GM12874 (cell line): ENCODE measurements around the gene CYB561.

Experiments
- TF ChIP-seq, protein P1 (sequence below): IDR thresholded peaks from 2 replicates; pipeline ENCODE4 v1.5.1; 2011; ENCODE audit warnings: low read depth, mild to moderate bottlenecking, control low read depth, low read length, moderate library complexity; ENCODE audit not compliant: insufficient read depth

Gene CYB561

DNA sequence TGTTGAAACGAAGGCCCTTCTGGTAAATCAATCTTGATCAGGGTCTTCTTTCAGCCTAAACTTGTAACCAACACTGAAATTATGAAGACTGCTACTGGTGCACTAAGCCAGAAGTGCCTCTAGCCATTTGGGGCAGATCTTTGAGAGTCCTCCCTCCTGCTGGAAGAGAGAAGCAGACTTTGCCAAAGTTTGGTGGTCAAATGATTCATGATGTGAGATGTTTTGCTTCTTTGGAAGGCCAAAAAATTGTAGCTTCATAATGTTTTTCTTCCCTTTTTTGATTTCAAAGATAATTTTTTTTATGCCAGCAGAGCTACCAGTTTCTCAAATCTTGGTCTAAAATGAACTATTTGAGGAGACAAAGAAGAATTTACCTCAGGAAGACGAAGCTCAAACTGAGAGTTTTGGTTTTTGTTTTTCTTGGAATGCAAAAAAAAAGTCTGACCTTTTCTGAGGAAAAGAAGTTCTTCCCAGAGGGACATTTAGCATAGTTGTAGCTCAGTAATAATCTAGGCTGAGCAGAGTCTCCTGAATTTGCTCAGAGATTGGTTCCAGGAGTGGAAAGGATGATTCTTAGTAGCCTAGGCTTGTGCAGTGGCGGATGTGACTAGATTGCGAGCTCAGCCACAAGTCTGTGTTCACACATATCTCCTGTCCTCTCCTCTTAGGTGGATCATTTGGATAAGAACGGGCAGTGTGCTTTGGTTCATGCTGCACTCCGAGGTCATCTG lies 50.9 kb downstream of the CYB561 start:
- TF ChIP-seq, protein P1, sequence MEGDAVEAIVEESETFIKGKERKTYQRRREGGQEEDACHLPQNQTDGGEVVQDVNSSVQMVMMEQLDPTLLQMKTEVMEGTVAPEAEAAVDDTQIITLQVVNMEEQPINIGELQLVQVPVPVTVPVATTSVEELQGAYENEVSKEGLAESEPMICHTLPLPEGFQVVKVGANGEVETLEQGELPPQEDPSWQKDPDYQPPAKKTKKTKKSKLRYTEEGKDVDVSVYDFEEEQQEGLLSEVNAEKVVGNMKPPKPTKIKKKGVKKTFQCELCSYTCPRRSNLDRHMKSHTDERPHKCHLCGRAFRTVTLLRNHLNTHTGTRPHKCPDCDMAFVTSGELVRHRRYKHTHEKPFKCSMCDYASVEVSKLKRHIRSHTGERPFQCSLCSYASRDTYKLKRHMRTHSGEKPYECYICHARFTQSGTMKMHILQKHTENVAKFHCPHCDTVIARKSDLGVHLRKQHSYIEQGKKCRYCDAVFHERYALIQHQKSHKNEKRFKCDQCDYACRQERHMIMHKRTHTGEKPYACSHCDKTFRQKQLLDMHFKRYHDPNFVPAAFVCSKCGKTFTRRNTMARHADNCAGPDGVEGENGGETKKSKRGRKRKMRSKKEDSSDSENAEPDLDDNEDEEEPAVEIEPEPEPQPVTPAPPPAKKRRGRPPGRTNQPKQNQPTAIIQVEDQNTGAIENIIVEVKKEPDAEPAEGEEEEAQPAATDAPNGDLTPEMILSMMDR, result no peak

DNA sequence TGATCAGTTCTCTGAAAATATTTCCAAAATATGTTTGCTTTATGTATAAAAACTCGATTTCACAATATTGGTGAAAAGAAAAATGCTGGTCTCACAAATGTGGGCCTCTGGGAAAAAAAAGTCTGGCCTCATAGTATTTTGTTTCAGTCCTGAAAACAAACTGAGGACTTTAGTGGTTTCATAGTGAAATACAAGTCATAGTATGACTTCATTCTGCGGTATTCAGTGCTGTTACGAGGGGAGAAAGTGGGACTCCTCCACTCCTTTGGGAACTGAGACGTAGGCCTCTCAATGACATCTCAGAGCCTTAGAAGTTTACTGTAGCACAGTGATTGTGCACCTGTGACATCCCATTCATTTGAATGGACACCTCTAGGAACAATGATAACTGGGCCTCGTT lies 56.0 kb downstream of the CYB561 start:
- TF ChIP-seq, protein P1, result no peak

- TF ChIP-seq, protein P1, result no peak
Observed at GRCh38 chr17:63387656-63388340, 58.3 kb downstream of the CYB561 start.

DNA sequence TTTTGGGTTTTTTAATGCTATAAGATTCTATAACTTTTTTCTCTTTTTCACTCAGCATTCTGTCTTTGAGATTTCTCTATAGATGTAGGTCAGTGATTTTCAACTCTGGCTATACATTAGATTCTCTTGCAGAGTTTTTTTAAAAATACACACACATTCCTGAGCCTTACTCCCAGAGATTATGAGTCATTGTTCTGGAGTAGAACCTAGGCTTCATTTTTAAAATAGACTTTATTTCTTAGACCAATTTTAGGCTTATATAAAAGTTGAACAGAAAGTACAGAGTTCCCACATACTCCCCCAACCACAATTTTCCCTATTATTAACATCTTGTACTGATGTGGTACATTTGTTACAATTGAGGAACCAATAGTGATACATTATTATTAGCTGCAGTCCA lies 63.3 kb downstream of the CYB561 start:
- TF ChIP-seq, protein P1, result no peak
